Activated naive CD4-positive, alpha-beta T cell treated with anti-CD3 and anti-CD28 coated beads for 36 hours (primary cell): ENCODE data around the gene CEP112. TPM values are rescaled to one million over a fixed set of nuclear protein-coding genes. Genes with fewer than 3 reads are reported as not detected.

ENCODE experiments used
- CTCF ChIA-PET: fragments of 350-600 bp; sonication (Branson Sonifier 250); formaldehyde crosslinking; loops from one replicate; lab custom pipeline; 2021; ENCODE audit warnings: antibody characterized with exemption; lab: Charles Lee
- DNase-seq: peaks from one replicate; pipeline ENCODE4 v3.0.0-alpha.2; 2020
- H3K27ac Mint-ChIP-seq: one replicate; pipeline ENCODE4 v1.8.0; 2021; ENCODE audit warnings: mild to moderate bottlenecking, mixed read lengths
- H3K27me3 Mint-ChIP-seq: one replicate; pipeline ENCODE4 v1.8.0; 2021; ENCODE audit warnings: low read depth, mixed read lengths
- H3K36me3 Mint-ChIP-seq: one replicate; pipeline ENCODE4 v1.8.0; 2021; ENCODE audit warnings: low read depth, mixed read lengths
- H3K4me1 Mint-ChIP-seq: one replicate; pipeline ENCODE4 v1.8.0; 2021; ENCODE audit warnings: low read depth, mixed read lengths
- H3K4me3 Mint-ChIP-seq: one replicate; pipeline ENCODE4 v1.8.0; 2021; ENCODE audit warnings: mild to moderate bottlenecking, moderate library complexity, mixed read lengths
- H3K9me3 Mint-ChIP-seq: one replicate; pipeline ENCODE4 v1.8.0; 2021; ENCODE audit warnings: mixed read lengths
- intact Hi-C: fragments of 100-400 bp; cut with micrococcal nuclease; formaldehyde crosslinking; loops from one replicate; pipeline ENCODE4 v1.15.1; 2023
- total RNA-seq, 2 experiments: library from RNA; stranded (reverse); gene quantifications; one replicate each; pipeline ENCODE4 v1.2.3, GENCODE V29; 2021

Gene CEP112
- total RNA-seq, 2 experiments from 2014 or later: 0.49 to 0.95 TPM

DNA sequence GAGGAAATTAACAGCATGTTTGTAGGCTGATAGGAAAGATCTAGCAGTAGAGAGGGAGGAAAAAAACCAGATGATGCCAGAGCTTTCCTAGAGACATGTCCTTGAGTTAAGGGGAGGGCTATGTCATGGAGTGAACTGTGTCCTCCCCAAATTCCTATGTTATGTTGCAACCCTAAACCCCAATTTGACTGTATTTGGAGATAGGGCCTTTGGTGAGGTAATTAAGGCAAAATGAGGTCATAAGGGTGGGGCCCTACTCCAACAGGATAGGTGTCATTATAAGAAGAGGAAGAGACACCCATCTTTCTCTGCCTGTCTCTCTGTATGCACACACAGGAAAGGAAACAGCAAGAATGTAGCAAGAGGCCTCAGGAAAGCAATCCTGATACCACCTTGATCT is 435.2 kb downstream of the CEP112 start:
- Mint-ChIP-seq H3K4me1 (peaks cover 3% of the 10 kb centered on the region), H3K4me3 (no peak overlapping the region), H3K27me3 (no peaks in the 10 kb centered on the region), H3K27ac (no peak overlapping the region), H3K36me3 (no peaks in the 10 kb centered on the region), H3K9me3 (no peaks in the 10 kb centered on the region)
- intact Hi-C loops: no loop called here
- no peak for DNase-seq
- CTCF ChIA-PET: no interaction called here

DNA sequence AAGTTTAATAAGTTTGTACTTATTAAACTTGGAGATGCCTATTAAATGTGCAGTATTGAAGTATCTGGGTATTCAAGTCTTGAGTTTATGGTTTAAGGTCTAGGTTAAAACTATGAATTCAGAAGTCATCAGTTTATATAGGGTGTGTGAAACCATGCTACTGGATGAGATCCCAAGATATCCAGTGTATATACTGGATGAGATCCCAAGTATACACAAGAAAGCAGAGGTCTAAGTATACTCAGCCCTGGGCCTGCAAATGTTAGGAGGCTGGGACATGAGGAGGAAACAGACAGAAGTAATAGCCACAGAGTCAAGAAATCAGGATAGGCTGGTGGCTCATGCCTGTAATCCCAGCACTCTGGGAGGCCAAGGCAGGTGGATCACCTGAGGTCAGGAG is 436.1 kb downstream of the CEP112 start:
- no peak for DNase-seq
- Mint-ChIP-seq H3K9me3 (no peaks in the 10 kb centered on the region), H3K27me3 (no peaks in the 10 kb centered on the region), H3K4me1 (peaks cover 10% of the 10 kb centered on the region), H3K4me3 (no peak overlapping the region), H3K36me3 (no peaks in the 10 kb centered on the region), H3K27ac (no peak overlapping the region)
- CTCF ChIA-PET: no interaction called here
- intact Hi-C loops: no loop called here

GRCh38 chr17:65754630-65755029 is 437.3 kb downstream of the CEP112 start:
- Mint-ChIP-seq H3K9me3 (no peaks in the 10 kb centered on the region), H3K27me3 (no peaks in the 10 kb centered on the region), H3K27ac (no peak overlapping the region), H3K4me3 (no peak overlapping the region), H3K36me3 (no peaks in the 10 kb centered on the region), H3K4me1 (peaks cover 21% of the 10 kb centered on the region)
- intact Hi-C loops: no loop called here
- CTCF ChIA-PET: interaction anchor here (0.6 kb wide), 1 partner anchor 424 kb away, joined by 3 read pairs; no protein-coding TSS in a partner anchor
- no peak for DNase-seq

DNA sequence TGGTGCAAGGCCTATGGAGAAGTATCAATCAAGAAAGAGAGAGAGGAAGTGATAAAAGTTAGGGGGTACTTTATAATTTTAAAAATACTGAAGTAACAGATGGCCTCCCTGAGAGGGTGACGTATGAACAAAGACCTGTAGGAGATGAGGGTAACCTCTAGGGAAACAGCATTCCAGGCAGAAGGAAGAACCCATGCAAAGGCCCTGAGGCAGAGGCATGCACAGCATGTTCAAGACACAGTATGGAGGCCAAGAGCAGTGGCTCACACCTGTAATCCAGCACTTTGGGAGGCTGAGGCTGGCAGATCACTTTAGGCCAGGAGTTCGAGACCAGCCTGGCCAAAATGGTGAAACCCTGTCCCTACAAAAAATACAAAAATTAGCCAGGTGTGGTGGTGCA is 437.9 kb downstream of the CEP112 start:
- Mint-ChIP-seq H3K27ac (no peak overlapping the region), H3K4me1 (peaks cover 21% of the 10 kb centered on the region), H3K9me3 (no peaks in the 10 kb centered on the region), H3K27me3 (no peaks in the 10 kb centered on the region), H3K36me3 (no peaks in the 10 kb centered on the region), H3K4me3 (no peak overlapping the region)
- DNase-seq: no peak
- intact Hi-C loops: no loop called here
- CTCF ChIA-PET: interaction anchor here (0.6 kb wide), 1 partner anchor 424 kb away, joined by 3 read pairs; no protein-coding TSS in a partner anchor

GRCh38 chr17:65753348-65753747 is 438.6 kb downstream of the CEP112 start:
- CTCF ChIA-PET: no interaction called here
- Mint-ChIP-seq H3K9me3 (no peaks in the 10 kb centered on the region), H3K4me3 (no peak overlapping the region), H3K27ac (no peak overlapping the region), H3K4me1 (peaks cover 21% of the 10 kb centered on the region), H3K27me3 (no peaks in the 10 kb centered on the region), H3K36me3 (no peaks in the 10 kb centered on the region)
- intact Hi-C loops: no loop called here
- no peak for DNase-seq

DNA sequence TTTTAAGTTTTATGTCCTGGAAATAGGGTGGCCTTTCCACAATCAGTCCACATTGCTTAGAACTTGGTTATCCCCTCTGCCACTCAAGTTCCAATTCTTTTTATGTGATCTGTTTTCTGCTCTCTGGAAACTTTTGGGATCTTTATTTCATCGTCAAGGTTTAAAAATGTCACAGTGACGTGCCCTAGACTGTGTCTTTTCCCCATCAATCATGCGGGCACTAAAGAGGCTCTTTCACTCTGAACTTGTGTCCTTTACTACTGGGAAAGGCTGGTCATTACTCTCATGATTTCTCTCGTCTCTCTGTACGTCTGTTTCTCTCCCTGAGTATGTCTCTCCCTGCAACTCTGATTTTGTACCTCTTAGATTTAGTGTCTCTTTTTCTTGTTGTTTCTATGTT is 440.7 kb downstream of the CEP112 start:
- no peak for DNase-seq
- no peak overlapping the region for H3K27ac Mint-ChIP-seq
- H3K4me3 Mint-ChIP-seq: no peak overlapping the region
- no peaks in the 10 kb centered on the region for H3K9me3 Mint-ChIP-seq
- CTCF ChIA-PET: no interaction called here
- intact Hi-C loops: no loop called here
- peaks cover 21% of the 10 kb centered on the region for H3K4me1 Mint-ChIP-seq
- no peaks in the 10 kb centered on the region for H3K36me3 Mint-ChIP-seq
- H3K27me3 Mint-ChIP-seq: no peaks in the 10 kb centered on the region

GRCh38 chr17:65750631-65751115 is 441.3 kb downstream of the CEP112 start:
- no peak overlapping the region for H3K27ac Mint-ChIP-seq
- intact Hi-C loops: no loop called here

GRCh38 chr17:65750166-65750565 is 441.8 kb downstream of the CEP112 start:
- H3K27me3 Mint-ChIP-seq: no peaks in the 10 kb centered on the region
- no peaks in the 10 kb centered on the region for H3K9me3 Mint-ChIP-seq
- CTCF ChIA-PET: interaction anchor here (0.7 kb wide), 1 partner anchor 391 kb away, joined by 5 read pairs; no protein-coding TSS in a partner anchor
- DNase-seq: no peak
- H3K4me3 Mint-ChIP-seq: no peak overlapping the region
- H3K36me3 Mint-ChIP-seq: no peaks in the 10 kb centered on the region
- H3K27ac Mint-ChIP-seq: no peak overlapping the region
- H3K4me1 Mint-ChIP-seq: peaks cover 21% of the 10 kb centered on the region
- intact Hi-C loops: no loop called here

More at GRCh38 chr17:65750631-65751115, 441.3 kb downstream of the CEP112 start:
- no peaks in the 10 kb centered on the region for H3K9me3 Mint-ChIP-seq
- H3K4me3 Mint-ChIP-seq: no peak overlapping the region
- H3K36me3 Mint-ChIP-seq: no peaks in the 10 kb centered on the region
- DNase-seq: peak; percentile 63
- no peaks in the 10 kb centered on the region for H3K27me3 Mint-ChIP-seq
- CTCF ChIA-PET: interaction anchor here (0.7 kb wide), 1 partner anchor 390 kb away, joined by 5 read pairs; no protein-coding TSS in a partner anchor
- H3K4me1 Mint-ChIP-seq: peaks cover 21% of the 10 kb centered on the region

DNA sequence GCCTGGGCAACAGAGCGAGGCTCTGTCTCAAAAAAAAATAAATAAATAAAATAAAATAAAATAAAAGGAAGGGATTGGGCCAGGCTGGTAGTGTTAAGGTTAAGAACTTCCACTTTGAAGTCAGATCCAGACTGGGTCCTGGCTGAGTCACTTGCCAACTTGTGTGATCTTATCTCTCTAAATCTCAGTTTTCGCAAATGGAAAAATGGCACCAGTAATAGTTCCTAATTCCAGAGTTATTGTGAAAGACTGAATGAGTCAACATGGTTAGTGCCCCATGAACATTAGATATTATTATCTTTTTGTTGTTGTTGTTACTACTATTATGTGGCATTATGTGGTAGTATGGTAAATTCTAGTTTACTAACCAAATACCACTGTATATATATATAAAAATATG is 442.5 kb downstream of the CEP112 start:
- H3K4me1 Mint-ChIP-seq: peaks cover 21% of the 10 kb centered on the region
- no peak overlapping the region for H3K4me3 Mint-ChIP-seq
- intact Hi-C loops: no loop called here
- H3K27me3 Mint-ChIP-seq: no peaks in the 10 kb centered on the region
- DNase-seq: no peak
- H3K27ac Mint-ChIP-seq: no peak overlapping the region
- no peaks in the 10 kb centered on the region for H3K36me3 Mint-ChIP-seq
- H3K9me3 Mint-ChIP-seq: no peaks in the 10 kb centered on the region
- CTCF ChIA-PET: no interaction called here

GRCh38 chr17:65745241-65745640 is 446.7 kb downstream of the CEP112 start:
- no peak overlapping the region for H3K4me3 Mint-ChIP-seq
- H3K36me3 Mint-ChIP-seq: no peaks in the 10 kb centered on the region
- no peak for DNase-seq
- no peaks in the 10 kb centered on the region for H3K9me3 Mint-ChIP-seq
- H3K27me3 Mint-ChIP-seq: no peaks in the 10 kb centered on the region
- intact Hi-C loops: no loop called here
- H3K4me1 Mint-ChIP-seq: peaks cover 27% of the 10 kb centered on the region
- no peak overlapping the region for H3K27ac Mint-ChIP-seq
- CTCF ChIA-PET: no interaction called here

GRCh38 chr17:65743308-65743655 is 448.7 kb downstream of the CEP112 start:
- no peak overlapping the region for H3K4me3 Mint-ChIP-seq
- H3K36me3 Mint-ChIP-seq: no peaks in the 10 kb centered on the region
- H3K9me3 Mint-ChIP-seq: peaks cover 9% of the 10 kb centered on the region
- intact Hi-C loops: loop anchor here (2.0 to 5.0 kb wide), 3 partner anchors 86 to 188 kb away; no protein-coding TSS in a partner anchor
- CTCF ChIA-PET: no interaction called here
- H3K27ac Mint-ChIP-seq: no peak overlapping the region
- no peaks in the 10 kb centered on the region for H3K27me3 Mint-ChIP-seq
- H3K4me1 Mint-ChIP-seq: peaks cover 22% of the 10 kb centered on the region
- no peak for DNase-seq

DNA sequence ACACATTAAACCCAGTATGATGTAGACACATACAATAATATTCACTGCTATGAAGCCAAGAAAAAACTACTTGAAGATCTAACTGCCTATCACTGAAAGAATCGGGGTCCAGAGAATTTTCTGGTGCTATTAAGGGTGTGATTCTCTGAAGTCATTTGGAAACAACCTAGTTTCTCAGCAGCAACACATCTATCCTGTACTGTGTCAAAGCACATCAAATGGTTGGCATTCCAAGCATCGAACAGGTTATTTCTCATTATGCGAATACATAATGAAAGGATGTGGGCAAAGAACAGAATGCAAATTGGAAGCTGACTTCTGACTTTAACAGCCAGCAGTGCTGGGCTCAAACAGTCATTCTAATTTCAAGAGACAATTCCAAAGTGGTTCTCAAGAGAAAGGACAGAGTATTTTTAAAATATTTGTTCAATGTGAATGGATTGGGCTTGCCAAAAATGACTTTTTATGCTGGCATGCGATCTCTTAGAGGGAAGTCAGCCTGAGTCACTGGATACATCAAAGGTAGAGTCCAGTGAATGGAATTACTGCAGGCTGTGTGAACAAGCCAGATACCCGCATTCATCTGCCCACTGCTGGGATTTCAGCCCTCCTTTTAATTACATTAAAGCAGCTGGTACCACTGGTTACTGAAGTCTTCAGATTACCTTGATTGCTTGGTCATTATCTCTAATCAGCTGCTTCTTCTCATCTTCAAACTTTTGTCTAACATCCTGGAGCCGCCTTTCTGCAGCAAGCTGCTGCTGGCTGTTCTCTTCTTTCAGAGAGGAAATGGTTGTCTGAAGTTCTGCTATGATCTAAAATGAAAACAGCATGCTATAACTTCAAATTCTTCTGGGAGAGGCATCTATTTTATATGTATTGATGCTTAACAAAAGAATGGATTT is 449.3 kb downstream of the CEP112 start:
- Mint-ChIP-seq H3K36me3 (no peaks in the 10 kb centered on the region), H3K9me3 (peaks cover 9% of the 10 kb centered on the region), H3K27ac (peak overlapping the region; percentile 39), H3K4me1 (peaks cover 22% of the 10 kb centered on the region), H3K27me3 (no peaks in the 10 kb centered on the region), H3K4me3 (no peak overlapping the region)
- CTCF ChIA-PET: interaction anchor here (0.6 kb wide), 2 partner anchors 28 to 1371 kb away, joined by 3 read pairs; no protein-coding TSS in a partner anchor
- intact Hi-C loops: loop anchor here (2.0 to 5.0 kb wide), 3 partner anchors 86 to 188 kb away; no protein-coding TSS in a partner anchor
- DNase-seq: peak; percentile 14
